GM19463 (cell line): Measurements from ENCODE around the gene NUP50.
A peak's percentile ranks its signal among the peaks of the same experiment; 100 is the strongest.

Experiments
- ATAC-seq: cut with Tn5 transposase; IDR thresholded peaks from one replicate; pipeline ENCODE4 v1.9.1; 2021; ENCODE audit warnings: mild to moderate bottlenecking, moderate library complexity; ENCODE audit not compliant: unreplicated experiment

NUP50 gene, protein sequence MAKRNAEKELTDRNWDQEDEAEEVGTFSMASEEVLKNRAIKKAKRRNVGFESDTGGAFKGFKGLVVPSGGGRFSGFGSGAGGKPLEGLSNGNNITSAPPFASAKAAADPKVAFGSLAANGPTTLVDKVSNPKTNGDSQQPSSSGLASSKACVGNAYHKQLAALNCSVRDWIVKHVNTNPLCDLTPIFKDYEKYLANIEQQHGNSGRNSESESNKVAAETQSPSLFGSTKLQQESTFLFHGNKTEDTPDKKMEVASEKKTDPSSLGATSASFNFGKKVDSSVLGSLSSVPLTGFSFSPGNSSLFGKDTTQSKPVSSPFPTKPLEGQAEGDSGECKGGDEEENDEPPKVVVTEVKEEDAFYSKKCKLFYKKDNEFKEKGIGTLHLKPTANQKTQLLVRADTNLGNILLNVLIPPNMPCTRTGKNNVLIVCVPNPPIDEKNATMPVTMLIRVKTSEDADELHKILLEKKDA

DNA sequence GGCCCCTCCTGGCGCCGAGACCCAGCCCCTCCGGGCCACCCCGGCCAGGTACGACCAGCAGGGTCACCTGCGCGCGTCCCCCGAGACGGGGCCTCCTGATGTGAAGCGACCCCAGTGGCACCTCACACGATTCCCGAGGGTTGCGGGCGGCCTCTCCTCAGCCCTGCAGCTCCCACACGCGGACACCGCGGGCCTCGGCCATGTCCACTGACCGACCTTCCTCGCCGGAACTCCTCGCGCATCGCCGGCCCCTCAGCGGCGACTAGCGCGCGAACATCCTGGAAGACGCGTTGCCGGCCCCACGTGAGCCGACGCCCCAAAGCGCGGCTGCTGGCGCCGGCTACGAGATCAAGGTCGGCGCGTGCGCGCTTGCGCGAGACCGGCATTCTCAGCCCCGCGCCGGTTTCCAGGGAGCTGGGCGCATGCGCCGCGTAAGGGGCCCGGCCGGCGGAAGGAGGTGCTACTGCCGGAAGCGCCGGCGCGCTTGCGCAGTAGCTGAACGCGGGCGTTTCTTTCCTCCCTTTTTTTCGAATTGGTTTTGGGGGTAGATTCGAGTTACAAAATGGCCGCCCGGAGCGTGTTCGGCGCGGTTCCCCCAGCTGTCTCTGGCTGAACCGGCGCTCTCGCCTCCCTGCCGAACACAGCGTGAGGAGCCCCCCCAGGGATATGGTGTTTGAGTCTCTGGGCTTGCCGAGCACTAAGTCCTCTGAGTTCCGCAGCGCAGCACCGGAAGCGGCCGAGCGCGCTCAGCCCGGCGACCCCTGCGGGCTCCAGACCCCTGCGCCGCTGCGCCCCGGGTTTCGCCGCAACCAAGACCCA is at the start of gene NUP50:
Gene NUP50, plus strand, starts transcription at position 475 of the 819 bp plus-strand sequence. CDS start 4,253 bp downstream, outside the sequence.
- ATAC-seq, result peak; percentile 80

DNA sequence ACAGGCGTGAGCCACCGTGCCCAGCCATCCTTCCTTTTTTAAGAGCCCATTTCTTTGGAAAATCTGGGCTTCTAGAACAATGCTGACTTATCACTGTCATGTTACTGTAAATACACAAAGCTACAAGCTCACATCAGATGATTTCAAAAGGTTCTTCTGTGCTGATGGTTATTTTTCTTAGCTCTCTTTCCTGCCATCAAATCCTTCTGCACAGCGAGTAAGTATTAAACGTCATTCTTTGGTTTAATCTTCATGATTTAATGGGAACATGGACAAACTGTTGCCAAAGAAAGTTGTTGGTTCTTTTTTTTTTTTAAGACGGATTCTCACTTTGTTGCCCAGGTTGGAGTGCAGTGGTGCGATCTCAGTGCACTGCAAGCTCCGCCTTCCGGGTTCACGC is 43.3 kb upstream of the NUP50 start:
- ATAC-seq, result no peak

- no peak for ATAC-seq
These were observed 42.8 kb upstream of the NUP50 start for GRCh38 chr22:45120931-45121330.

GRCh38 chr22:45124176-45124847 is 39.4 kb upstream of the NUP50 start:
- no peak for ATAC-seq

DNA sequence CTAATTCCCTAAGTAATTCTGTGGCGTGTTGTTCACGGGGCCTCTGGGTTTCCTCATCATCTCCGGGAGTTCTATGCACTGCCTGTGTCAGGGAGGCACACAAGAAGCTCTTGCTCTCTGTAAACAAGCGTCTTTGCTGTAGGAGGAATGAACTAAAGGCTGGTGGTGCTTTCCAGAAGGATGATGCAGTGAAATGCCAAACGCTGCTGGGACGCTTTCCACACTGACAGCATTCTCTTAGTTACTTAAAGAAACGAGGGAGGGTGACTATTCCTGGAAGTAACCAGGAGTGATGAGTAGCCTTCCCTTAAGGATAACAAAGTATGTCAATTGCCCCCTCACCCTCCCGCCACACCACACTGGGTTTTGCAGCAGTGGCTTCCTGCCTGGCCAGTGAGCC is 38.5 kb upstream of the NUP50 start:
- no peak for ATAC-seq

DNA sequence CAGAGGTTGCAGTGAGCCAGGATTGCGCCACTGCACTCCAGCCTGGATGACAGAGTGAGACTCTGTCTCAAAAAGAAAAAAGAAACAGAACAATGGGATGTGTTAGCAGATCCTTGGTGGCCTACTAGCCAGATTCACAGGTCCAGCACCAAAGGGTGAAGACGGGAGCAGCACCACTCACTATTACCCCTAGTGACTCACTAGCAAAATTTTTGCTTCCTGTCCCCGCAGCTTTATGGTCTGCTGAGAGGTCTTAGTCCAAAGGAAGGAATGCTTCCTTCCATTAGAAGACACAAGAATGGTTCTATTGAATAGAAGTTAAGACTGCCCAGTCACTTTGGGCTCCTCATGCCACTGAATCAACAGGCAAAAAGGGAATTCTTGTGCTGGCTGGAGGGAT is 35.9 kb upstream of the NUP50 start:
- ATAC-seq, result no peak

DNA sequence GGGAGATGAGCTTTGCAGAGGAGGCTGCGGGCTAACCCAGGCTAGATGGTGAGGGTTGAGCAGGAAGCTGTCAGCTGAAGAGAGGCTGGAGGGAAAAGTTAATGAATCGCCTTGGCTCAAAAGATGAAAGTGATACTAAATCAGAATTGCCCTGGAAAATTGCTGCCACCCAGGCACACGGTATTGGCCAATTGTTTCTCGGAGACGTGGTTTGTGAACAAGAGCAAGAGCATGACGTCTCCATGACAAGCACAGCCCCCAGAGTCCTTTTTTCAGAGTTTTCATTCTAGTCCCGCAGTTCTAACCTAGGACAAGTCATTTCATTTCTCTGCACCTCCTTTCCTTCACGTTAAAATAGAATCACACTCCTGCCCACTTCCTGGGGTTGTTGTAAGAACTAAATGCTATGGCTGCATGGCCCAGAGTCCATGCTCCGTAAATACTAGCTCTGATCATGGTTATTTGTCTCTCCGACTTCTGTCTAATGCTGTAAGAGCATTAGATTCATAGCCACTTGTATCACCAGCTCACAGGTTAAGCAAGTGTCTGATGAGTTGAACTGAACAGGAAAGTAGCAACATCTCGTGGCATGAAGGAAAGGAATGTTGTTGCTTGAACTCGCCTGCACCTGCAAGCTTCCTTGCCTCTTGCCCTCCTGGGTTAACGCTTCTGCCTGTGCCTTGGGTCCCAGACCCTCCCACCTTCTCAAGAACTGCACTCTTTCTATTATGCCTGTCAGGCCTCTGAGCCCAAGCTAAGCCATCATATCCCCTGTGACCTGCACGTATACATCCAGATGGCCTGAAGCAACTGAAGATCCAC is 33.8 kb upstream of the NUP50 start:
- ATAC-seq, result no peak

DNA sequence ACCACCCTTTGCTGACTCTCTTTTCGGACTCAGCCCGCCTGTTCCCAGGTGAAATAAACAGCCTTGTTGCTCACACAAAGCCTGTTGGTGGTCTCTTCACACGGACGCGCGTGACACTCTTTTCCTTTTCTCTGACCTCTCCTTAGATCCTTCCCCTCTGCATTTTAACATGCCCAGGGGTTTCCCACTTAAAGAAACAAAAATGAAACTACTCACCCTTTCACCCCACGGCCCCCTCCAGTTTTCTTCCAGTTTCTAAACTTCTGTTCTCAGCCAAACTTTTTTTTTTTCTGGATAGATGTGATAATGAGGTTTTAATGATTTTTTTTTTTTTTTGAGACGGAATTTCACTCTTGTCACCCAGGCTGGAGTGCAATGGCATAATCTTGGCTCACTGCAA is 32.8 kb upstream of the NUP50 start:
- ATAC-seq, result no peak

DNA sequence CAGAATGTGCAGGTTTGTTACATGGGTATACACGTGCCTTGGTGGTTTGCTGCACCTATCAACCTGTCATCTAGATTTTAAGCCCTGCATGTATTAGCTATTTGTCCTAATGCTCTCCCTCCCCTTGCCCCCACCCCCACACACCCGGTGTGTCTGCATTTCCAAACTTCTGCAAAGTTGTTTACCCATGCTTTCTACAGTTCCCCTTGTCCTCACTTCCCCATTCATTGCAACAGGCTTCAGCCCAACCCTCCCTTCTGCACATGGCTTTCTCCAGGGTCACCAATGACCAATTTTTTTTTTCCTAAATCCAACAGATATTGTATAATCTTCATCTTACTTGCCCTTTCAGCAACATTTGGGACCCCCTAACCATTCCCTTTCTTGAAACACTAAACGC is 32.0 kb upstream of the NUP50 start:
- no peak for ATAC-seq

DNA sequence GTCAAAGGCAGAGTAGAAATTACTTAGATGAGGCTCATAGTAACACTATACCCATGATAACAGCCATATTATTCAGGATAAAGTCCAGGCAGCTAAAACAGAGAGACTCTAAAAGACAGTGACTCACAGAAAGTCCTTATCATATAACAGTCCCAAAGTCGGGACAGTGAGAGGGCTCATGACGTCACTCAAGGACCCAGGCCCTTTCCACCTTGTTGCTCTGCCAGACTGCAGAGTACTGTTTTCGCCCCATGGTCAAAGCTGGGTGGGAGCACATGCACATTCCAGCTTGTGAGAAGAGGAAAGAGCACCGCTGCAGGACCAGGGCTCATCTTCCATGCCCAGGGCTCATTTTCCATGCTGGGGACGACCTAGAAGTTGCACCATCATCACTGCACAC is 29.4 kb upstream of the NUP50 start:
- no peak for ATAC-seq

GRCh38 chr22:45136594-45136993 is 27.1 kb upstream of the NUP50 start:
- ATAC-seq, result no peak

- ATAC-seq, result no peak
These were observed 24.0 kb upstream of the NUP50 start for GRCh38 chr22:45139693-45140092.

DNA sequence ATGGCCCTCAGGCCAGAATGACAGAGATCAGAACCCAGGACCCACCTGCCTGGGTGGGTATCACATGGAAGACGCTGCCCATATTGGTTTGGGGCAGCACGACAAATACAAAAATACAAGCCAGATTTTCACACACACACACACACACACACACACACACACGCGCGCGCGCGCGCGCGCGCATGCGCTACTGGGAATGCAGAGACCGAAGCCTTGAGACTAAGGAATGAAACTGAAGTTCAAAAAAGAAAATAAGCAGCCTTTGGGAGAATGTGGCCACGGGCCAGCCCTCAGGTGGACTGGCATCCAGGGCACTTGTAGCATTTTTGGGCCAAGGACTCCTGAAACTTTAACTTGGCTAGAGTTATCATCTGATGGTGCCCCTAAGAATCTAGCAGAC is 21.3 kb upstream of the NUP50 start:
- no peak for ATAC-seq

DNA sequence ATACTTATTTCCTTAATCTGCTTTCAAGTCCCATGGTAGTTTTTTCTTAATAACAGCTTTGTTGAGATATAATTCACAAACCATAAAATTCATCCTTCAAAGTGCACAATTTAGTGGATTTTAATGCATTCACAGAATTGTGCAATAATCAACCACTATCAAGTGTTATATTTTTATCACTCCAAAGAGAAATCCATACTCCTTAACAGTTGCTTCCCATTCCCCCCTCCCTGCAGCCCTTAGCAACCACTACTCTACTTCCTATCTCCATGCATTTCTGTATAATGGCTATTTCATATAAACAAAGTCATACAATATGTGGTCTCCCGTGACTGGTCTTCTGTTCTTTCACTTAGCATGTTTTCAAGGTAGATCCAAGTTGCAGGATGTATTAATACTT is 18.8 kb upstream of the NUP50 start:
- ATAC-seq, result no peak

- no peak for ATAC-seq
These were observed 14.1 kb upstream of the NUP50 start for GRCh38 chr22:45149671-45150070.

GRCh38 chr22:45150139-45150538 is 13.6 kb upstream of the NUP50 start:
- ATAC-seq, result no peak

DNA sequence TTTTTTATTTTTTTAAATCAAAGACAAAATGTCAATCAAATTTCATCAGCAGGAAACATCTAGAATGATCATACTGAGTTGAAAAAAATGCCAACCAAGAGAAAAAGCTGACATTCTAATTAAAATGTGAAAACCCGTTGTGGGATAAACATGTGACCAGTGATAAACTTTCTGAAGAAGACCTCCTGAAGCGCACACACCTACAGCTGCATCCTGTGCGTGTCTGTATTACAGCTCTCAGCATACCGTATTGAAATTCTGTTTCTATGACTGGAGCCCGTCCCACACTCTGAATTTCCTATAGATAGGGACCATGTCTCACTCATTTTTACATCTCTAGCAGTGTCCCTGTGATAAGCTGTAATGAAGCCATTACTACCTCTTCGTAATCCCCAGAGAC is 12.2 kb upstream of the NUP50 start:
- ATAC-seq, result no peak

DNA sequence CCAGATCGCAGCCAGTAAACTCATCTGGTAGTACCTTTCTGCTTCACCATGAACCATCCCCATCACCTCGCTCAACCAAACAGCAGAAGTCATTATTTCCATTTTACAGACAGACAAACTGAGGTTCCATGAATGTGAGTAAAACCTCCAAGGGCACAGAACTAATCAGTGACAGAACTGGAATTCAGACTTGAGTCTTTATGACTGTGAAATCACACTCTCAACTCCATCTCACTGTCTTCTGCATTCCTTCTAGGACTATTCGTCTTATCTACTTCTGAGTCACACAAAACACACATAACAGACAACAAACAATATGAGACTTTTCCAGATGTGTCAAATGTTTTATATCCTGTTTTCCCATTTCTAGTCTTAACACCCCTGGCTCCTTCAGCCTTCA is 9.3 kb upstream of the NUP50 start:
- ATAC-seq, result no peak

- no peak for ATAC-seq
These were observed 8.5 kb upstream of the NUP50 start for GRCh38 chr22:45155050-45155840.

DNA sequence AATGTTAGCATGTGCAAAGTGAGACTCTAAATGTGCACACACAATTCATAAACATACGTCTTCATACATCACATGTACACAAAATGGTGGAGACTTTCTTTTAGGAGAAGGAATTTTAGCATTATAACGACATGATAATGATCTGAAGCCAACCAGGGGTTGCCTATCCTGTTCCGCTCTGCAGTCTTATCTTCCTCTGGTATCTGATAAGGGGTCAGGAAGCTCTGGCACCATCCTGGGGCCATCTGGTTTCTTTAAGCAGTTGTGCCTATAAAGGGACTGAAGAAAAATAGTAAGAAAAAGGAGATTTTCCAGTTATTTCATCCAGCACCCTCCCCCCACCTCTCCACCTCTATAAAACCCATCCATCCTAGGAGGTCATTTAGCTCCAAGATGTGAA is 5.8 kb upstream of the NUP50 start:
- no peak for ATAC-seq
